ENCODE data around the gene HDAC9.

The HDAC9 gene

GRCh38 chr7:18798088-18798906, 302.7 kb downstream of the HDAC9 start:
- ATAC-seq = no peak

DNA sequence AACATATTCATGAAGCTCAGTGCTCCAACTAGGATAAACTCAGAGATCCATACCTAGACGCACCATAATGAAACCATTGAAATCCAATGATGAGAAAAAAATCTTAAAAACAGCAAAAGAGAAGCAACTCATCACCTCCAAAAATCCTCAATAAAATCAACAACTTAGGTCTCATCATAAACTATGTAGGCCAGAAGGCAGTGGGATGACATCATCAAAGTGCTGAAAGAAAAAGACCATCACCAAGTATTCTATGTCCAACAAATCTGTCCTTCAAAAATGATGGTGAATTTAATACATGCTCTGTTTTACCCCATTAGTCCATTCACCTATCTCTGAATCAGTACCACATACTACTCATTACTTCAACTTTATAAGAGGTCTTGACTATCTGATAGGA, 304.4 kb downstream of the HDAC9 start:
- no peak for ATAC-seq

DNA sequence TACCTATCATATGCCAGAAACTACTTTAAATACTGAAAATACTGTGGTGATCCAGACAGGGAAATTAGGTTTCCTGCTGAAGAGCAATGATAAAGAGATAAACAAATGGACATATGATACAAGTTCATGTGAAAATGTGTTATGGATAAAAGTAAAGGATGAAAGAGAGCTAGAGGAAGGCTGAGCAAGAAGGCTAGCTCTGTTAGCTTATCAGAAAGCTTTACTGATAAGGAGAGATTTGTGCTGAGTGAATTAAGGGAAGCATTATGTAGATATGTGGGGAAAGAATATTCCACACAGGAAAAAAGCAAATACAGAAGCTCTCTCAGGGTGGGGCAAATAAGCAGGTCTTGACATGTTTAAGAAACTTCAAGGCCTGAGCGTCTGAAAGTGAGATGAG, 308.4 kb downstream of the HDAC9 start:
- ATAC-seq = no peak

DNA sequence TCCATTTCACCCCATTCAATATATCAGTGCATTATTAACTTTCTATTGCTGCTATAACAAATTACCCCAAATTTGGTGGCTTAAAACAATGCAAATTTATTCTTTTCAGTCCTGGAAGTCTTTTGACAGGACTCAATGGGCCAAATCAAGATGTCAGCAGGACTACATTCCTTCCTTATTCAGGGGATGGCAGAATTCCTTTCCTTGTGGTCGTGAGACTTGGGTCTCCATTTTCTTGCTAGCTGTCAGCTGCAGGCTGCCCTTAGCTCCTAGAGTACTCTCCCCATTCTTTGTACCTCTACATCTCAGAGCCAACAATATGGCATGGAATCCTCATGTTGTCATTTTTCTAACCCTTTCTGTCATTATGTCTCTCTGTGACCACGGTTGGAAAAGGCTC, 310.6 kb downstream of the HDAC9 start:
- no peak for ATAC-seq

DNA sequence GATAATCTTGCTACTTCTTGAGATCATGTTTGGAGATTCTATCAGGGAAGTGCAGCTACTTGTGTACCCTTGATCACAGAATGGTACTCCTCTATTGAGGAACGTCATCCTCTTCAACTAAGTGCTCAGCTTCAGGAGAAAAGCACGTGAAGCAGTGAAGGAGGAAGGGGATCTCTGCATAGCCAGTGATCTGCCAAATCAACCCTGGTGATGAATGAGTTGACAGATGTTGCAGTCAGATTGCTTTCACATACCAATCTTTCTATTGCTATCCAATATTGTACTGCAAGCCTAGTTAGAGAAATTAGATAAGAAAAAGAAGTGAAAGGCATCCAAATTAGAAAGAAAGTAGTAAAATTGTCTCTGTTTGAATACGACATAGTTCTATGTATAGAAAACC, 312.5 kb downstream of the HDAC9 start:
- ATAC-seq = no peak

DNA sequence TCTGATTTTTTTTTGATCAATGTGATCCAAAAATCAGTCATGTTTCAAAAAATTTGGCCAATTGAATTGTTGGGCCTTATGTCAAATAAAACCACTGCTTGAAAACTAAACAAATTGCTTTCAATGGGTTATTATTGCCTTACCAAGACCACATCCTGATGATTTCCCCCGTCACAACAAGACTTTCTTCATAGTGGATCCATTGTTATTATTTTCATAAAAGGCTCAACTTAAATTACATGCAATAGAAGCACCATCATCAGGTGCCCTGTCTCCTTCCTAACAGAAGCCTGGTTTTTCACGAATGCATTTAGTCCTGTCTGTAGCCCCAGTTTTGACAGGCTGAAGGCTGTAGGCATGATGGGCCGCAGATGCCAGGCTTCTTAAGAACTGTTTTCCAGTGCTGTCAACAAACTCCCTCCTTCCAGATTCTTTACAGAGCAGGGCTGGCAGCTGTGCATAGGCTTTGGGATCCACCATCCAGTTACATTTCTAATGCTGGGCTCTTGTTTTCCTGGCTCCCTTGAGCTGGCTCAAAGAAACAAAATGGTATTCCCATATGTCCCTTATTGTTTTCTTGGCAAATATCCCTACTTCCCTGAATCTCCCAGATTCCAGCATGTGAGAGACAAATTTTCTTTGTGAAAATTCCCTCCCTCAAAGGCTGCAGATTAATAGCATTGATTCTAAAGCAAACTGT, 319.9 kb downstream of the HDAC9 start:
- ATAC-seq = no peak

DNA sequence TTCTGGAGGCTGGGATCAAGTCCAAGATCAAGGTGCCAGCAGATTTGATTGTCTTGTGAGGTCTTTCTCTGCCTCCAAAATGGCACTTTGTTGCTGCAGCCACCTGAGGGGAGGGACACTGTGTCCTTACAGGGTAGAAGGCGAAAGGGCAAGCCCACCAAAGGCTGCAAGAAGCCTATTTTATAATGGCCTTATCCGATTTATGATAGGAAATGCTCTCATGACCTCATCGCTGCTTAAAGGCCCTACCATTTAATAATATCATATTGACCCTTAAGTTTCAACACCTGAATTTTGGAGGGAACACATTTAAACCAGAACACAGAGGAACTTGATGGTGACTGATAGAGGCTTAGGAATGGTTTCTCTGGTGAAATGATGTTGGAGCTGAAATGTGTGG, 325.4 kb downstream of the HDAC9 start:
- ATAC-seq = no peak

- no peak for ATAC-seq
Observed at GRCh38 chr7:18821554-18821953, 326.0 kb downstream of the HDAC9 start.

GRCh38 chr7:18824157-18824556, 328.6 kb downstream of the HDAC9 start:
- no peak for ATAC-seq

GRCh38 chr7:18828260-18828993, 332.9 kb downstream of the HDAC9 start:
- no peak for ATAC-seq

DNA sequence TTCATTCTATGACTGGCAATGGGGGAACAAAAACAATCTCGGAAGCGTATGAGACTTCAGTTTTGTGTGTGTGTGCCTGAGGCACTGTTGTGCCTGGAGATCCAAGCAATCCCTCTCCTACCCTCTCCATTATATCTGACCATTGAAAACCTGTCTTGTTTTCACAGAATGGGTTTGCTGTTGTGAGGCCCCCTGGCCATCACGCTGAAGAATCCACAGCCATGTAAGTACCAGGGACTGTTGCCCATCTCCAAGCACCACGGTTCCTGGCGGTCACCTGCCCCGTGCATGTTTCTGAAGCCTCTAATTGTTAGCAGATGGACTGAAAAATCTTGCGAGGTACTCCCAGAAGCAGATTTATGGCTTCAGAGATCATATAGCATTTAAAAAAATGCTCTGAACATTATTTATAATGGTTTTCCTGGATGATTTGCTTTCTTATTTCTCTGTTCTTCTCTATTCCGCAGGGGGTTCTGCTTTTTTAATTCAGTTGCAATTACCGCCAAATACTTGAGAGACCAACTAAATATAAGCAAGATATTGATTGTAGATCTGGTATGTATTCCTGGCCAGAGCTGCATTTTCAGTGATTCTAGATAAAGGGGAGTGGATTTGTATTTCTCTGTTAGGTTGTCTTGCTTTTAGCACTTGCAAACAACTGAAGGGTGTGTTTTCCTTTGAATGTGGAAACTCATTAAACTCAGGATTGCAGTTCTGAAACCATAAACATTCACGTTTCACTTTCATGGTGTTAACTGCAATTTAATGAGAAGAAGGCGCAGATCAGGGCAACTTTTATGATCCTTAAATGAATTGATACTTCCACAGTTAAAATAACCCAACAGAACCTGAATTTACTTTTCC, 333.7 kb downstream of the HDAC9 start:
- ATAC-seq = no peak

GRCh38 chr7:18829858-18830285, 334.3 kb downstream of the HDAC9 start:
- ATAC-seq = no peak

GRCh38 chr7:18831419-18831818, 335.9 kb downstream of the HDAC9 start:
- no peak for ATAC-seq

- ATAC-seq = no peak
Observed at GRCh38 chr7:18831943-18832342, 336.4 kb downstream of the HDAC9 start.

DNA sequence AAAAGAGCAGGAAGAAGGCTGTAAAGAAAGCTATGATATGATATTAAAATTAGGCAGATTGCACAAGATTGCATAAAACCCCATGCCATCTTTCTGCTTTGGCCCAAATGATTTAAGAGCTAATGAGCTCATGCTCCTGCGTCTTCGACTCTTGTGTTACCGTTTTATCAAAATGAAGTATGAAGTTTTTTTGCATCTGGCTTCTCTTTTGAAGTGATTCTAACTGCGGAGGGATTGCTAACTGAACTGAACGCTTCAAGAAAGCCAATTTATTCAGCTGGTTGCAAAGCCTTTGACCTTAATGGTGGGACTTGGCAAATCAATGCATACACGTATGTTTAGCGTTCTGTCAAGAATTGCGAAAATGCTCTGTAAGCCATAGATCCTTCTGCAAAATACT, 339.0 kb downstream of the HDAC9 start:
- ATAC-seq = no peak

DNA sequence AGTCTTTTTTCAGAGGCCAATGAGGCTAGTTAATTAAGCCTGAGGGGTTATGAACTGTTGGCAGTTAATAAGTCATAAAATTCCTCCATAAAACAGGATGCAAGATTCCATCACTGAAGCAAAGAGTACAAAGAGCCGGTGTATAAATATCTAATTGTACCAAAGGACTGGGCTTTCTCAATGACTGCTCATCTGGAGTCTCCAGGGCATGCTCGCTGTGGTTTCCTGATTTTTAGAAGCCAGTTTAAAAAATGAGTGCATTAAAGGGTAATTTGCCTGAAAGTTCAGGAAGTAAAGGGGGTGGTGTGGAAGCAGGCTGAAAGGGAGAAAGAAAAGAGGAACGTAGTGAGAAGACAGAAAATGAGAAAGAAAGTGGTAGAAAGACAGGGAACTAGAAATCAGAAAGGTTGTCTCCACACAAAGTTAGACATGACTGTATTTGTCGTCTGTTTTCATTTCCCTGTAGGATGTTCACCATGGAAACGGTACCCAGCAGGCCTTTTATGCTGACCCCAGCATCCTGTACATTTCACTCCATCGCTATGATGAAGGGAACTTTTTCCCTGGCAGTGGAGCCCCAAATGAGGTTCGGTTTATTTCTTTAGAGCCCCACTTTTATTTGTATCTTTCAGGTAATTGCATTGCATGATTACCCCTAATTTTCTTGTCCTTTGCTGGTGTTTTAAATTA, 339.6 kb downstream of the HDAC9 start:
- no peak for ATAC-seq

- no peak for ATAC-seq
Observed at GRCh38 chr7:18843979-18844378, 348.4 kb downstream of the HDAC9 start.

DNA sequence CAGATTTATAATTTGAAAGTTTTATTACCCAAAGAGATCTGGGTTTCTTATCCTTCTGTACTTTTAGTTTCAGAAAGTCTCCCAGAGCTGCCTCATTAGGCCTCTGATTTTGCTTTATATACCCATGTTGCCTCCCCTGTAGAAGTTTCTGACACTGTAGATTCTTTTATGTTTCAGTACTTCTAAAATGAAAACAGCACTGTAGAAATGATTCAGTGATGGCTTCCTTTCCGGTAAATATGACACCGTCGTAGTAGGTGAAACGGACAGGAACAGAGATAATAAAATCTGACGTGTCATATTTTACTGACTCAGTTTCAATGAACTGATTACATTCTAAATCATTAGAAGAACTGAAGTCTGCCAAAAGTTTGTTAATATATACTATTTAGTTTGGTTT, 349.2 kb downstream of the HDAC9 start:
- peak; percentile 56 to 69 for ATAC-seq

- ATAC-seq = no peak
Observed at GRCh38 chr7:18845700-18846099, 350.2 kb downstream of the HDAC9 start.

DNA sequence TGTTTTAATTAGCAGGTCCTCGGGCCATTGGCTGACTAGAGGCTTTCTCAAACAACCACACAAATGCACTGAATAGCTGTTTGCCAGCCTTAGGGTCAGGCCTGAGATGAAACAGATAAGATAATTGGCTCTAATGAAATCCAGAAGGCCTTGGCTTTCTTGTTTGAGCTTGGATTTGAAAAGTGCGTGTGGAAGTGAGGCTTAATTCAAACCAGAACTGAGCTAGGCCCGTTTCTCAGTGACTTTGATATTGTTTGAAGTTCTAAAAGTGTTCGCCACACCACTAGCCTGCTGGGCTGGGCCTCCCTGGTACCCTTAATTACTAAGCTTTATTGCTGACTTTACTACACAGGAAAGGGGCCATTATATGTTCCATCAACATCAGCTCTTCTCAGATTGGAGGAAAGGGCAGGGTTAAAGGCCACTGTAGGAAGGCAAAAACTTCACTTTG, 351.2 kb downstream of the HDAC9 start:
- ATAC-seq = no peak

DNA sequence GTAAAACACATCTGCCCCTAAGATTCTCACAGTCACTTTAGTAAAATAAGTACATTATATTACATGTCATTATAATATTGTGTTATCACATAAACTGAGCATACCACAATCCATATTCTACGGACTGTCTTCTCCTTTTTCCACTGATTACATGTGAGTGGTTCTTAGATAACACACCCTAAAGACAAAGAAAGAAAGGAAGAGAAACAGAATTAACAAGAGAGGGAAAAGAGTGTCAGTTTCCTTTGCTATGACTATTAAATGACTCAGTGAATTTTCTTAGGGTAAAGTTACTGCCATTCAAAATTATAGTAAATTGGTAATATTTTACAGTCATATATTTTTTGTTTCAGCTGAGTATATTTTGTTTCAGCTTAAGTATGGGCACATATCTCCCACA, 353.6 kb downstream of the HDAC9 start:
- ATAC-seq = no peak

- no peak for ATAC-seq
Observed at GRCh38 chr7:18855796-18856195, 360.2 kb downstream of the HDAC9 start.
